K562 treated with DMSO at 1 percent for 48 hours (cell line): Measurements from ENCODE around the gene KRTAP17-1. TPM values are rescaled to one million over a fixed set of nuclear protein-coding genes. Genes with fewer than 3 reads are reported as not detected.

Experiments used
- total RNA-seq: library from RNA; unstranded; fragments of 300-600 nt; gene quantifications from 2 replicates; pipeline ENCODE4 v1.2.3, GENCODE V29; 2022; ENCODE audit warnings: low replicate concordance; ENCODE audit errors: extremely low read depth

Gene KRTAP17-1
- total RNA-seq: not detected in 2 replicates

DNA sequence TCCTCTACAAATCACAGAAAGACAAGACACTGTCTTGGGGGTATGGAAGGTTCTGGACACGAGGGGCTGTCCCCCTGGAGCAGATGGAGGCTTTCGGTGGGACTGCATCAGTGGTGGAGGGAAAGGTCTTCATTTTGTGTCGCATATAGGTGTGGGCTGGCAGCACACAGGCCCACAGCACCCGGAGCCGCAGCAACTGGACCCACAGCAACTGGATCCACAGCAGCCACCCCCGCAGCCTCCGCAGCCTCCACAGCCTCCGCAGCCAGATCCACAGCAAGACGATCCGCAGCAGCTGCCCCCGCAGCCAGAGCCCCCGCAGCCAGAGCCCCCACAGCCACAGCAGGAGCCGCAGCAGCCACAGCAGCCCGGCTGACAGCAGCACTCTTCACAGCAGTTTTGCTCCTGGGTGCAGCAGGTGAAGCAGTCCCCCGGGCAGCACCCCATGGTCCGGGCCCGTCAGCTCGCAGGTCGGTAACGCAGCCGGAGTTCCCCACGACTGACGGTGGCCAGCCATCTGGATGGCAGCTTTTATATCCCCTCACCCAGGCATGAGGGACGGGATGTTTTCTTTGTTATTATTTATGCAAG is at the start of gene KRTAP17-1:
Gene KRTAP17-1 (minus strand): TSS at position 507 of the 591 bp plus-strand sequence. CDS start 60 bp downstream, at position 447.

GRCh38 chr17:41350381-41350878 is 34.9 kb upstream of the KRTAP17-1 start, which contains the start of gene KRT33A:
Gene KRT33A, minus strand, starts transcription at chr17:41350828. Its CDS starts 61 bp downstream, at chr17:41350767.

GRCh38 chr17:41308918-41309359 is 6.6 kb downstream of the KRTAP17-1 start, which contains the start of gene KRTAP16-1:
Gene KRTAP16-1, minus strand, starts transcription at chr17:41309309. Its CDS starts 56 bp downstream, at chr17:41309253.

DNA sequence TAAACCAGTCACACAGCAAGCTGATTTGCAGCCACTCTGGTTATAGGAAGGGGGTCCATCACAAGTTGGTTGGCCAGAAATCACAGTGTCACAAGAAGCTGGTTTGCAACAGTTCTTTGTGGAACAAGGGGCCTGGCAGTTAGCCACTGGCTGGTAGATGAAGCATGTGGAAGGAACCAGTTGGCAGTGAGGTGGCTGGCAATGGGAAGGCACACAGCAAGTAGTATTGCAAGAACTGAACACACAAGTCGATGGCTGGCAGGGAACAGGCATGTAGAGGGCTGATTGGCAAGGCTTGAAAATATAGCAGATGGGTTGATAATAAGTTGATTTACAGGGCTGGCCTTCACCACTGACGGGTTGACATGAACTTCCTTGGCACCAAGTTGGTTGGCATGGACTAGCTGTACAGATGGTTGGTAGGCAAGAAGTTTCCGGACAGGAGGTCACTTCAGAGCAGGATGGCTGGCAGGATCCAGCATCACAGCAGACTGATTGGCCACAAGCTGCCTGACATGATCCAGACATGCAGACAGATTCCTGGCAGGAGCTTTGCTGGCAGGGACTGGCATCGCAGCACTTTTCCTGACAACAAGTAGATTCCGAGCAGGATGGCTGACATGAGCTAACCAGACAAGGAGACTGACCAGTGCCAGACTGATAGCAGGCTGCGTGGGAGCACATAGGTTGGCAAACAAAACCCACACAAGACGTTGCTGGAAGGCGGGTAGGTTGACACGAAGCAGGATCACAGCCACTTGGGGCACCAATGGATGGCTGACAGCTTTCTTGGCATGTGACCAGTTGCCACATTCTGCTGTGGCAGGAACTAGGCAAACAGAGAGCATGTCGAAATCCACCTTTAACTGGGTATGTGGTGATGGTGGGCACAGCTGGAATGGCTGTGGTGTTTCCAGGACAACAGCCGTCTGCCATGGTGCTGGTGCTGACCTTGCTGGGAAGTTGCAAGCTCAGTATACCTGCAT is 13.3 kb downstream of the KRTAP17-1 start, which contains the start of gene KRTAP29-1:
Gene KRTAP29-1 (minus strand): TSS at position 936 of the 986 bp plus-strand sequence. CDS start 0 bp downstream, at position 936.

DNA sequence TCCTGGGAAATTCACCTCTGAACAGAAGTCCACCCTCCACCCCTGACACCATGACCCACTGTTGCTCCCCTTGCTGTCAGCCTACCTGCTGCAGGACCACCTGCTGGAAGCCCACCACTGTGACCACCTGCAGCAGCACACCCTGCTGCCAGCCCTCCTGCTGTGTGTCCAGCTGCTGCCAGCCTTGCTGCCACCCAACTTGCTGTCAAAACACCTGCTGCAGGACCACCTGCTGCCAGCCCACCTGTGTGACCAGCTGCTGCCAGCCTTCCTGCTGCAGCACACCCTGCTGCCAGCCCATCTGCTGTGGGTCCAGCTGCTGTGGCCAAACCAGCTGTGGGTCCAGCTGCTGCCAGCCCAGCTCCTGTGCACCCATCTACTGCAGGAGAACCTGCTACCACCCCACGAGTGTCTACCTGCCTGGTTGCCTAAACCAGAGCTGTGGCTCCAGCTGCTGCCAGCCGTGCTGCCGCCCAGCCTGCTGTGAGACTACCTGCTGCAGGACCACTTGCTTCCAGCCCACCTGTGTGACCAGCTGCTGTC is 39.8 kb downstream of the KRTAP17-1 start, which contains the start of gene KRTAP9-7:
Gene KRTAP9-7 (plus strand): TSS at position 51 of the 543 bp plus-strand sequence. CDS start 0 bp downstream, at position 51.

GRCh38 chr17:41265078-41265477 is 50.4 kb downstream of the KRTAP17-1 start, which contains the start of gene KRTAP9-6:
Gene KRTAP9-6, plus strand, starts transcription at chr17:41265378. Its CDS starts 0 bp downstream, at chr17:41265378.

Other genes with a start within 250 kb of the KRTAP17-1 start
- not detected in 2 replicates for gene KRTAP2-4, start 249.8 kb downstream of the KRTAP17-1 start, total RNA-seq
- gene KRTAP4-7, start 231.6 kb downstream of the KRTAP17-1 start, total RNA-seq: not detected in 2 replicates
- not detected in 2 replicates for gene KRTAP4-8, start 217.6 kb downstream of the KRTAP17-1 start, total RNA-seq
- gene KRTAP4-16, start 213.5 kb downstream of the KRTAP17-1 start, total RNA-seq: not detected in 2 replicates
- gene KRTAP4-9, start 210.3 kb downstream of the KRTAP17-1 start, total RNA-seq: not detected in 2 replicates
- not detected in 2 replicates for gene KRTAP4-11, start 197.3 kb downstream of the KRTAP17-1 start, total RNA-seq
- not detected in 2 replicates for gene KRTAP4-12, start 191.5 kb downstream of the KRTAP17-1 start, total RNA-seq
- not detected in 2 replicates for gene KRTAP4-6, start 175.2 kb downstream of the KRTAP17-1 start, total RNA-seq
- gene KRTAP4-5, start 165.9 kb downstream of the KRTAP17-1 start, total RNA-seq: not detected in 2 replicates
- gene KRTAP4-4, start 155.0 kb downstream of the KRTAP17-1 start, total RNA-seq: not detected in 2 replicates
- not detected in 2 replicates for gene KRTAP4-3, start 147.5 kb downstream of the KRTAP17-1 start, total RNA-seq
- not detected in 2 replicates for gene KRTAP4-2, start 137.5 kb downstream of the KRTAP17-1 start, total RNA-seq
- not detected in 2 replicates for gene KRTAP4-1, start 130.8 kb downstream of the KRTAP17-1 start, total RNA-seq
- gene KRTAP9-1, start 125.8 kb downstream of the KRTAP17-1 start, total RNA-seq: not detected in 2 replicates
- not detected in 2 replicates for gene KRTAP9-2, start 89.1 kb downstream of the KRTAP17-1 start, total RNA-seq
- gene KRTAP9-3, start 83.3 kb downstream of the KRTAP17-1 start, total RNA-seq: not detected in 2 replicates
- gene KRTAP9-8, start 77.7 kb downstream of the KRTAP17-1 start, total RNA-seq: not detected in 2 replicates
- gene KRTAP9-4, start 66.0 kb downstream of the KRTAP17-1 start, total RNA-seq: not detected in 2 replicates
- not detected in 2 replicates for gene KRTAP9-9, start 60.3 kb downstream of the KRTAP17-1 start, total RNA-seq
- not detected in 2 replicates for gene KRTAP9-6, start 50.3 kb downstream of the KRTAP17-1 start, total RNA-seq
- gene KRTAP9-7, start 40.0 kb downstream of the KRTAP17-1 start, total RNA-seq: not detected in 2 replicates
- gene KRTAP29-1, start 12.9 kb downstream of the KRTAP17-1 start, total RNA-seq: not detected in 2 replicates
- not detected in 2 replicates for gene KRTAP16-1, start 6.4 kb downstream of the KRTAP17-1 start, total RNA-seq
- gene KRT33A, start 35.1 kb upstream of the KRTAP17-1 start, total RNA-seq: not detected in 2 replicates
- not detected in 2 replicates for gene KRT33B, start 54.1 kb upstream of the KRTAP17-1 start, total RNA-seq
- gene KRT34, start 66.6 kb upstream of the KRTAP17-1 start, total RNA-seq: not detected in 2 replicates
- not detected in 2 replicates for gene KRT31, start 81.9 kb upstream of the KRTAP17-1 start, total RNA-seq
- gene KRT37, start 108.9 kb upstream of the KRTAP17-1 start, total RNA-seq: not detected in 2 replicates
- gene KRT38, start 125.3 kb upstream of the KRTAP17-1 start, total RNA-seq: not detected in 2 replicates
- not detected in 2 replicates for gene KRT32, start 151.7 kb upstream of the KRTAP17-1 start, total RNA-seq
- not detected in 2 replicates for gene KRT35, start 165.4 kb upstream of the KRTAP17-1 start, total RNA-seq
- not detected in 2 replicates for gene KRT36, start 174.2 kb upstream of the KRTAP17-1 start, total RNA-seq
- not detected in 2 replicates for gene KRT13, start 189.9 kb upstream of the KRTAP17-1 start, total RNA-seq
- not detected in 2 replicates for gene KRT15, start 203.2 kb upstream of the KRTAP17-1 start, total RNA-seq
- not detected in 2 replicates for gene KRT19, start 212.6 kb upstream of the KRTAP17-1 start, total RNA-seq